HUES6 (cell line): ENCODE data around the gene PTGES2.
A peak's percentile ranks its signal among the peaks of the same experiment; 100 is the strongest.

Source experiments
- H3K27ac ChIP-seq: 2 replicates; pipeline ENCODE4 v1.7.0; 2013; ENCODE audit warnings: low read depth, mild to moderate bottlenecking, low read length, inconsistent platforms
- H3K27me3 ChIP-seq: 2 replicates; pipeline ENCODE4 v1.6.1; 2013; ENCODE audit warnings: low read length; ENCODE audit not compliant: control insufficient read depth, insufficient read depth
- H3K36me3 ChIP-seq: 2 replicates; pipeline ENCODE4 v1.6.1; 2013; ENCODE audit warnings: low read length; ENCODE audit not compliant: control insufficient read depth, insufficient read depth
- H3K4me1 ChIP-seq: 2 replicates; pipeline ENCODE4 v1.6.1; 2013; ENCODE audit warnings: low read length; ENCODE audit not compliant: control insufficient read depth, insufficient read depth
- H3K4me3 ChIP-seq: 2 replicates; pipeline ENCODE4 v1.5.1; 2013; ENCODE audit warnings: low read depth, low read length
- H3K9ac ChIP-seq: one replicate; pipeline ENCODE4 v1.6.1; 2013; ENCODE audit warnings: mild to moderate bottlenecking, low read length
- H3K9me3 ChIP-seq: 2 replicates; pipeline ENCODE4 v1.6.1; 2013; ENCODE audit warnings: low read depth, low read length; ENCODE audit not compliant: control insufficient read depth, insufficient read depth

The PTGES2 gene

GRCh38 chr9:128106181-128106939 is 21.2 kb downstream of the PTGES2 start:
- H3K9me3 ChIP-seq, result no peaks in the 10 kb centered on the region
- H3K9ac ChIP-seq, result no peak overlapping the region
- H3K27ac ChIP-seq, result no peak overlapping the region
- H3K27me3 ChIP-seq, result no peaks in the 10 kb centered on the region
- H3K4me1 ChIP-seq, result peaks cover 4% of the 10 kb centered on the region
- H3K4me3 ChIP-seq, result no peak overlapping the region
- peaks cover 68% of the 10 kb centered on the region for H3K36me3 ChIP-seq

GRCh38 chr9:128105538-128106175 is 21.9 kb downstream of the PTGES2 start:
- Histone ChIP-seq H3K4me1 (peaks cover 9% of the 10 kb centered on the region), H3K9me3 (no peaks in the 10 kb centered on the region), H3K27me3 (no peaks in the 10 kb centered on the region), H3K4me3 (no peak overlapping the region), H3K27ac (no peak overlapping the region), H3K36me3 (peaks cover 75% of the 10 kb centered on the region), H3K9ac (no peak overlapping the region)

GRCh38 chr9:128104171-128104618 is 23.3 kb downstream of the PTGES2 start:
- Histone ChIP-seq H3K36me3 (peaks cover 76% of the 10 kb centered on the region), H3K9ac (no peak overlapping the region), H3K27me3 (no peaks in the 10 kb centered on the region)

GRCh38 chr9:128103589-128103962 is 24.0 kb downstream of the PTGES2 start:
- no peaks in the 10 kb centered on the region for H3K27me3 ChIP-seq
- peaks cover 28% of the 10 kb centered on the region for H3K4me1 ChIP-seq
- no peak overlapping the region for H3K4me3 ChIP-seq
- no peak overlapping the region for H3K9ac ChIP-seq
- H3K36me3 ChIP-seq, result peaks cover 76% of the 10 kb centered on the region
- H3K9me3 ChIP-seq, result no peaks in the 10 kb centered on the region
- H3K27ac ChIP-seq, result no peak overlapping the region

More at GRCh38 chr9:128104171-128104618, 23.3 kb downstream of the PTGES2 start:
- H3K4me3 ChIP-seq, result no peak overlapping the region
- no peak overlapping the region for H3K27ac ChIP-seq
- no peaks in the 10 kb centered on the region for H3K9me3 ChIP-seq
- H3K4me1 ChIP-seq, result peaks cover 24% of the 10 kb centered on the region

GRCh38 chr9:128102861-128103588 is 24.5 kb downstream of the PTGES2 start:
- H3K4me1 ChIP-seq, result peaks cover 29% of the 10 kb centered on the region
- H3K27me3 ChIP-seq, result no peaks in the 10 kb centered on the region
- no peak overlapping the region for H3K27ac ChIP-seq
- no peak overlapping the region for H3K9ac ChIP-seq
- H3K9me3 ChIP-seq, result no peaks in the 10 kb centered on the region
- H3K36me3 ChIP-seq, result peaks cover 70% of the 10 kb centered on the region
- H3K4me3 ChIP-seq, result no peak overlapping the region

GRCh38 chr9:128102196-128102595 is 25.3 kb downstream of the PTGES2 start:
- Histone ChIP-seq H3K9ac (no peak overlapping the region), H3K9me3 (no peaks in the 10 kb centered on the region), H3K4me3 (no peak overlapping the region), H3K27ac (no peak overlapping the region), H3K27me3 (no peaks in the 10 kb centered on the region), H3K36me3 (peaks cover 62% of the 10 kb centered on the region), H3K4me1 (peaks cover 37% of the 10 kb centered on the region)

- Histone ChIP-seq H3K4me3 (no peak overlapping the region), H3K36me3 (peaks cover 57% of the 10 kb centered on the region), H3K27me3 (no peaks in the 10 kb centered on the region), H3K9ac (no peak overlapping the region), H3K4me1 (peaks cover 42% of the 10 kb centered on the region), H3K9me3 (no peaks in the 10 kb centered on the region), H3K27ac (no peak overlapping the region)
Observed at GRCh38 chr9:128101690-128102089, 25.8 kb downstream of the PTGES2 start.

GRCh38 chr9:128101231-128101661 is 26.3 kb downstream of the PTGES2 start:
- Histone ChIP-seq H3K9me3 (no peaks in the 10 kb centered on the region), H3K4me3 (no peak overlapping the region), H3K27ac (no peak overlapping the region), H3K4me1 (peaks cover 42% of the 10 kb centered on the region), H3K27me3 (no peaks in the 10 kb centered on the region), H3K36me3 (peaks cover 52% of the 10 kb centered on the region), H3K9ac (no peak overlapping the region)

- peaks cover 42% of the 10 kb centered on the region for H3K4me1 ChIP-seq
- H3K9me3 ChIP-seq, result no peaks in the 10 kb centered on the region
- H3K9ac ChIP-seq, result no peak overlapping the region
- peaks cover 46% of the 10 kb centered on the region for H3K36me3 ChIP-seq
- no peaks in the 10 kb centered on the region for H3K27me3 ChIP-seq
- H3K27ac ChIP-seq, result no peak overlapping the region
- no peak overlapping the region for H3K4me3 ChIP-seq
Observed at GRCh38 chr9:128100581-128100980, 26.9 kb downstream of the PTGES2 start.

- Histone ChIP-seq H3K9ac (peak overlapping the region; percentile 87), H3K4me3 (peak overlapping the region; percentile 73; the same call in 1 of the 2 replicates)
Observed at GRCh38 chr9:128099932-128100491, 27.5 kb downstream of the PTGES2 start.

More at GRCh38 chr9:128099932-128100491, 27.5 kb downstream of the PTGES2 start:
- Histone ChIP-seq H3K4me1 (peaks cover 42% of the 10 kb centered on the region), H3K27ac (no peak overlapping the region), H3K36me3 (peaks cover 42% of the 10 kb centered on the region), H3K27me3 (no peaks in the 10 kb centered on the region), H3K9me3 (no peaks in the 10 kb centered on the region)
